ENCODE measurements around the gene VMA21.
A peak's percentile ranks its signal among the peaks of the same experiment; 100 is the strongest.

VMA21 gene, protein sequence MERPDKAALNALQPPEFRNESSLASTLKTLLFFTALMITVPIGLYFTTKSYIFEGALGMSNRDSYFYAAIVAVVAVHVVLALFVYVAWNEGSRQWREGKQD

DNA sequence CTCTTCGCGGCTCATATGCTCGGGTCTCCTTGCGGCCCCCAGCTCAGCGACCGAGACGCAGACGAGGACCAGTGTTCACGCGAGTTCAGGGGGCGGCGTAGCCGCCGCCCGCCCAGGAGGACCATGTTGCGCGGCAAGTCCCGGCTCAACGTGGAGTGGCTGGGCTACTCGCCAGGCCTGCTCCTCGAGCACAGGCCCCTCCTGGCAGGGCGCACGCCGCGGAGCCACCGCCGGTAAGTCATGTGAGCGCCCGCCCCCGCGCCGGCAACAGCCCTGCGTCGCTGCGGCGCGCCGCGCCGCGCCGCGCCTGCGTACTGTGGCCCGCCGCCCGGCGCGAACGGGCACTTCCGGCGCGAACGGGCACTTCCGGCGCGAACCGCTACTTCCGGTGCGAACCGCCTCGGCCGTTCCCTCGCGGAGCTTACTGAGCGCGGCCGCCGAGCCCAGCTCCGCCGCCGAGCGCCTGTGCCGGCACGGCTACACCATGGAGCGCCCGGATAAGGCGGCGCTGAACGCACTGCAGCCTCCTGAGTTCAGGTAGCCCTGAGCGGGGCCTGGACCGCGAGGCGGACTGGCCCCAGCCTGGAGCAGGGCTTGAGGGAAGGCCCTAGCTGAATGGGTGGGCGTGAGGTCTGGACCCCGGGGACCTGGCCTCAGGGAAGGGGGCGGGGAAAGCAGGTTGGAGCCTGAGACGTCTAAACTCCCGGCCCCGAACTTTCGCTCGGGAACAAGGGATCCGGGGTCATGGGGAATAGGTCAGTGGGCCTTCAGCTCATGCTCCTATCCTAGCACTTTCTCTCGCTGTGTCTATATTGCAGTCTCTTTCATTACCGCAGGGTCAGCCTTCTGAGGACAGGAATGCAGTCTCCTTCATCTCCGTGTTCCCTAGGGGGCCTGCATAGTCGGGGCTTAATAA lies at the start of gene VMA21:
Gene VMA21, plus strand, starts transcription at position 382 of the 916 bp plus-strand sequence. Its CDS starts 103 bp downstream, at position 485.
- DNase-seq, result peak; percentile 77

DNA sequence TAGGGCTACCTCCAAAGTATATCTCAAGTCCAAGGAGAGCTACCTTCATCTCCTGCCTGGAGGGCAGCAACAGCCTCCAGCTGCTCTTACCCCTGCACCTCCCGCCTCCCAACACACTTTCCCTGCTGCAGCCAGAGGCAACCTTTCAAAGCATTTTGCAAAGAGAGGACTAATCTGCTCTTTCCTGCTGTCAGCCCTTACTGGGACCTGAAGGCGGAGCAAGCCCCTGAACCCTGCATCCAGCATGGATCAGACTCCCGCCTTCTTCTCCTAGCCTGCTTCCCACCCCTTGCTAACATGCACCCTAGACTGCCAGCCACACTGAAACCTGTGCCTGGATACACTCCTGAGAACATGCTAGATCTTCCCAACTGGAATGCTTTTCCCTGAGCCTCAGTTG lies 37.7 kb upstream of the VMA21 start:
- DNase-seq, result no peak

DNA sequence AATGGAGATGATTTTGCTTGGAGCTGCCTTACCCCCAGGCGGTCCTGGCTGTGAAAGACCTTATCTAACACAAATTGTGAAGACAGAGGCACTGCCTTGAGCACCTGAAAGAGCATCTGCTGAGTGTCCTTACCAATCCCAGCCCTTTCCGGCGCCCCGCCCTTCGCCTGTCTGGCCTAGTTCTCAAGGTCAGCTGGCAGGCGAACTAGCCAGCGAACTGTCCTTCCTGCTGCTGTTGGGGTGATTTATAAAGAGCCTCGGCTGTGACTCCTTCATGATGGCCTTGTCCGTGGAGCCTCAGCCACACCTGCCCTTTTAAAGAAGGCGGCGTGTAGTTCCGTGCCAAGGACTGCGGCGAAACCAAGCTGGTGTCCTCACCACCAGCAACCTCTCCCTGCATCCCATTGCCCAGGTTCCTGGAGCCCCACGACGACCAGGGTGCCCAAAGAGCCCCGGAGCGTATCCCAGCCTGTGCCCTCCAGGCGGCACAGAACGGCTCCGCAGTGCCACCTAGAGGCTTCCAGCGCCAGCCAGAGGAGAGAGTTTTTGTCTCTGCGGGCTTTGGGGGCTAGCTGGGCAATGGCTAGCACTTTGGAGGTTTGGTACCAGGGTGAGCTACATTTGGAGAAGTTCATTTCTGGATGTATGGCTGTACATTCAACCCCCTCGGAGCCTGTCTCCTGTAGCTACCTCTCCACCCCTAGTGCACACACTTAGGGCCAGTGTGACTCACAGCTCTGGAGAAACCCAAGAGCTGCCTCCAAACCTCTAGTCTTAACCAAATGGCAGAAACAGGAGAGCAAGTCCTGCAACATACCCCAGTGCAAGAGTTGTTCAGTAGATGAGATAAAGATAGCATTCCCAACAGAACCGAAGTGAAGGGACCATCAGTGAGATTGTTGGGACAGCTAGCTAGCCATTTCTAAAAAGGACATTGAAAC lies 36.8 kb upstream of the VMA21 start:
- DNase-seq, result peak; percentile 38

DNA sequence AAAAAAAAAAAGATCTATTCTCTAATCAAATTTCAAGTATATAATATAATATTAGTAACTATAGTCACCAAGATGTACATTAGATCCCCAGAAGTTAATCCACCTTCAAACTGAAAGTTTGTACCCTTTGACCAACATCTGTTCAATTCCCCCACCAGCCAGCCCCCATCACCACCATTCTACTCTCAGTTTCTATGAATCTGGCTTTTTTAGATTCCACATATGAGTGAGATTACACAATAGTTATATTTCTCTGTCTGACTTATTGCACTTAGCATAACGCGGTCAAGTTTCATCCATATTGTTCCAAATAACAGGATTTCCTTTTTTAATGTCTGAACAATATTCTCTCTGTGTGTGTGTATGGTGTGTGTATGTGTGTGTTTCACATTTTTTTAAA lies 33.7 kb upstream of the VMA21 start:
- no peak for DNase-seq

DNA sequence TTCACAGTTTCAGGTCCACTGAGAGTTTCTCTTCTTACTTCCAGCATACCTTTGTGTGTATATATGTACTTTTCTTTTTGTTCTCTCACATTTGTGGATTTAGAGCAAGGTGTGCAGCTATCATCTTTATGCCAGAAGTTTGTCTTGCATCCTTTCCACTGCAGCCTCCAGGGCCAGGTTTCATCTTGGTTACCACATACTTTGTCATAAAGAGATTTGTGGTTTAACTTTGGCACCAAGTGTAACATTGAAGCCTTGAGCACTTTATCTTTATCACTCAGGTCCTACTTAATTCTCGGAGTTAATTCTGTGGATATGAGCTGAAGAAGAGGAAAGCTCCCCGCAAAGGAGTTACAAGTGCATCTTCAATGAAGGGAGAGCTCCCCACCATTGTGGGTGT lies 31.4 kb upstream of the VMA21 start:
- no peak for DNase-seq

DNA sequence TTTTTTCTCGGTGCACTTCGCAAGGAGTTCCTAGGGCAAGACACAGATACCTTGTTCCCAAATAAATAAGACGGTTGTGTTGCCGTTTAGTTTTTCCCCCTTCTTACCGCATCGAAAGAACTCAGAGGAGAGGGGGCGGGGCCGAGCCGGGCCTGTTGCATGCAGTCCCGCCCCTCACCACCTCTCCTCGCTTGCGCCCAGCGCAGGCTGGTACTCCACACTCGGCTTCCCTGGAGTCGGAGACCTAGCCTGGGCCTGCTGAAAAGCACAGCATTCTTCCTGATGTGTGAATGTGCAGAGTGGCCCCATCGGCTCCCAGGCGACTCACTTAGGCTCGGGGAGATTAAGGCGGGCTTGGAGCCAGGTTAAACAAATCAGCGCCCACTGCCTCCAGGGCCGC lies 26.1 kb upstream of the VMA21 start:
- no peak for DNase-seq

DNA sequence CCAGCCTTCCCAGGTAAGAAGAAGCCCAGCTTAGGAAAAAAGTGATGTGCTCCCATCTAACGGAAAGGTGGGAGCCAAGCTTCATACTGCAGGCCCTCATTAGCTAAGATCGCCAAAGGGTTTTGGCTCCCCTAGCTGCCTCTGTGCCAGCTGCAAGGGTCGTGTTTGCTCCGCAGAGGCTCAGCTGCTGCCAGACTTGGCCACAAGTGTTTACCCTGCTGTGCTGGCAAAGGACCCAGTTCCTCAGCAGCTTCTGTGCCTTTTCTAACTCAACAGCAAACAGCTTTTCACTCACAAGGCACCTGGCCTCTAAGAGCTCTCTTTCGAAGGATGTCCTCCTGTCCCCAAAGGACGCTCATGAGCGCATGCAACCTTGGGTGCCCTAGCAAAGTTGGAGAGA lies 12.2 kb upstream of the VMA21 start:
- DNase-seq, result no peak

DNA sequence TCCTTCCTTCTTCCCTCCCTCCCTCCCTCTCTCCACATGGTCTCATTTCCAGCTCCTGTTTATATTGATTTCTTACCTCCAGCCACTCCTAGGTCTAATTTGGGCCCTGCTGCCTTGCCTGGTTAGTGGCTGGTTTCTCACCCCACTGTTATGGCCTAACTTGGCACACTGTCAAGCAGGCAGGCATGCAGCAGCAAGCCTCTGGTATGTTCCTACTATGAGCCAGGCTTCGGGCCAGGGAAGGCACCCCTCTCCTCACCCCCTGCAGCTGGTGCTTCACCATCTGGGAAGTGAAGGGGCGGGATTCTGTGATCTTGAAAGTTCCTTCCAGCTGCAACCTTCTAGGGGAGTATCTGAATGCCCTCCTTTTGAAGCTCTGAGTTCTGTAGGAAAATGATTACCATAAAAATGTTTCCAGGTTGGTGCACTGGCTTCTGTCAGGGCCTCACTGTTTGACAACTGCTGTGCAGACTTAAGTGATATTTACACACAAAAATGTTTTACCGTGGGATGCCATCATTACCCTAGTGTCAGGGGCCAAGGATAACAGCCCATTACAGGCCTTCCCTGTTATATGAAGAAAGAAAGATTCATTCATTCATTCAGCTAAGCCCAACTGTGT lies 10.1 kb upstream of the VMA21 start:
- no peak for DNase-seq

DNA sequence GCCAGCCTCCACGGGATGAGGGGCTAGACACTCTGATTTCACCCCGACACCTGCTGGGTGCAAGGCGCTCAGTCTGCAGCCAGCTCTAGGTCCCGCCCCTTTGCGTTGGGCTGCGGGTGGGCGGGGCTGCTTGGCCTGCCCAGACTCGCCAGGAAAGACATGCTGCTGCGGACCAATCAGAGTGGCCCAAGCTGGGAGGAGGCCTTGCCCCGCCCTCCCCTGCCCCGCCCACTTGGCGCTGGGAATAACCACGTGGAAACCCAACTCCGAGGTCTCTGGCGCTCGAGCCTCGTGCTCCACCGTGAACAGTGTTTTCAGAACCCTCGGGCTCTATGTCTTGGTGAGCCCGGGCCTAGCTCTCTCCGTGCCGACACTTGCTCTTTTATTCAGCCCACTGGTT lies 5.3 kb upstream of the VMA21 start:
- DNase-seq, result no peak

DNA sequence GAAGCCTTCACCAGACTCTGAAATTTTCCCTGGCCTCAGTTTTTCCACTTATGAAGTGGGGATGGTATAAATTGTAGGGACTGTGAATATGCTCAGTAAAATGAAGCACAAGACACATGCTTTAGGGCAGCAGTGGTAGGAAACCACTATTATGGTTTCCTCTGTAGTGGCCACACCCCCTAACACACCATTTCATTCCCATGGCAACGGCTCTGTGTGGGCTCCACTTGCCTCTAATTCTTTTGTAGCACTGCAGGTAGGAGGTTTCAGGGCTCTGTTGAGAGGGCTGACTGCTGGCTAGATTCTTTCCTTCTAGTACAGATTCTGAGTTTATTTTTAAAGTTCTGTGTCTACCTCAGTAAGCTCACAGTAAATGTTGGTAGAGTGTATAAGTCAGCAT lies 3.5 kb upstream of the VMA21 start:
- DNase-seq, result peak; percentile 64

DNA sequence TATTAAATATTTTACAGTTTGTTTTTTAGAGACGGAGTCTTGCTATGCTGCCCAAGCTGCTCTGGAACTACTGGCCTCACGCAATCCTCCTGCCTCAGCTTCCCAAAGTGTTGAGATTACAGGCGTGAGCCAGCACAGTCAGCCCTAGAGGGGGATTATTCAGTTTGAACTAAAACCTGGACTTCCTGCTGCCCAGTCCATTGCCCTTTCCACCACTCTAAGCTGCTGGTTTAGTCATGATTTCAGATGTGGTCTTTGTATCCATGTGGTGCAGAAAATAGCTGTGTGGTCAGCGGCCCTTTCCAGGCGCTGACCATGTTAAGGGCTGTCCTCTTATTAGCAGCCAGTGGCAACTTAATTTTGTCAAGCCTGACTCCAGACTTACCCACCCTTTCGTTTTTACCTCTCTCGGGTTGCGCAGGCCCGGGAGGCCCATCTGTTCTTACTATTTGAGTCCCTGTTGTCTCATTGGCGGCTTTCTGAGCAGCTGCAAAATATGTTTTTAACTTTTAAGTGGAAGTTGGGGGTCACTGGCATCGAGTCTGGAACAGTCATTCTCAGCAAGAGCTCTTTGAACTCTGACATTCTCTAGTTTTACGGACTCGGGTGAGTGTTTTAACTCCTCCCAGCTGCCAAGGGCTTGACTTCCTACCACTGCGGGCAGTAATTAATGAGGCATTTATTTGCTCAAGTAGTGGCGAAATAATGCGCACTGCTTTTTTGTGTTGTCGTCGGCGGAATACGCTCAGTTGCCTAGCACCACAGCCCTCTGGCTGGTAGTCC lies 773 bp upstream of the VMA21 start:
- DNase-seq, result peak; percentile 18

DNA sequence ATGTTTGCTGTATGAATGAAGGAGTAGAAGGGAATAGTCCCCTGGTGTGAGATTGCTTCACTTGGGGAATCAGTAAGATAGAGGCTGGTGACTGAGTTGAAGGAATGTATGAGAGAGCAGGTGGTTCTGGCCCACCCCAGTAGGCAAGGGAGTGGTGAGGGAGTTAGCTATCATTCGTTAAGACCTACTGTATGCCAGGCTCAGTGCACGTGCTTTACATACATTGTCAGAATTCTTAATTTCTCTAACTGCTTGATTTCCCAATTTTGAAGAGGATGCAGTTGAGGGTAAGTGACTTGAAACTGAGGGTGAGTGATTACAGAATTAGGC lies 700 bp downstream of the VMA21 start:
- DNase-seq, result peak; percentile 1

DNA sequence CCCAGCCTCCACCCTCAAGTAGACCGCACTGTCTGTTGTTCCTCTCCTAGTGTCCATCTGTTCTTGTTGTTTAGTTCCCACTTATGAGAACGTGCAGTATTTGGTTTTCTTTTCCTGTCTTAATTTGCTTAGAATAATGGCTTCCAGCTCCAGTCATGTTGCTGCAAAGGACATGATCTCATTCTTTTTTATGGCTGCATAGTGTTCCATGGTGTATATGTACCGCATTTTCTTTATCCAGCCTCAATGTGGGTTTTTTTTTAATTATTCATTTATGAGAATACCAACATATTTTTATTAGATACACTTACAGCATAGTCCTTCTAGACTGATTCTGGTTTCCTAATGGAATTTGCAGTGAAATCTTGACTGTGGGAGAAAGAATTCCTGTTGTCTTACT lies 1.3 kb downstream of the VMA21 start:
- DNase-seq, result no peak

DNA sequence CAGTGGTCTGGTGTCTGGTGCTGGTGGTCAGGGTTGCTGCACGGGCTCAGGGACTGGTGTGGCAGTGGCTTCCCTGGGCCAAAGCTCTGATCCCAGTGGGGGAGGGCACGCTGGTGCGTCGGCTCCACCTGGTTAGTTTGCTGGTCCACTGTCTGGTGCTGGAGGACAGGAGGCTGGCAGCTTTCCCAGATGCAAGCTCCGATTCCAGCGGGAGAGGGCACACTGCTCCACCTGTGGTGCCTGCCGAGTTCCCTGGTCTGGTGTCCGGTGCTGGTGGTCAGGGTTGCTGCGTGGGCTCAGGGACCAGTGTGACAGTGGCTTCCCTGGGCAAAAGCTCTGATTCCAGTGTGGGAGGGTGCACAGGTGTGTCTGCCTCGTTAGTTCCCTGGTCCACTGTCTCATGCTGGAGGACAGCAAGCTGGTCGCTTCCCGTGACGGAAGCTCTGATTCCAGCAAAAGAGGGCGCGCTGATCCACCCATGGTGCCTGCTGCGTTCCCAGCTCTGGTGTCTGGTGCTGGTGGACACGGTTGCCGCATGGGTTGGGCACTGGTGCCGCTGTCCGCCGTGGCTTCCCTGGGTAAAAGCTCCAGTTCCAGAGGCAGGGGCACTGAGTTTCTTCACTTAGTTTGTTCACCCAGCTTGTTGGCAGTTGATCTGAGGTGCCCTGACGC lies 5.8 kb downstream of the VMA21 start:
- no peak for DNase-seq

DNA sequence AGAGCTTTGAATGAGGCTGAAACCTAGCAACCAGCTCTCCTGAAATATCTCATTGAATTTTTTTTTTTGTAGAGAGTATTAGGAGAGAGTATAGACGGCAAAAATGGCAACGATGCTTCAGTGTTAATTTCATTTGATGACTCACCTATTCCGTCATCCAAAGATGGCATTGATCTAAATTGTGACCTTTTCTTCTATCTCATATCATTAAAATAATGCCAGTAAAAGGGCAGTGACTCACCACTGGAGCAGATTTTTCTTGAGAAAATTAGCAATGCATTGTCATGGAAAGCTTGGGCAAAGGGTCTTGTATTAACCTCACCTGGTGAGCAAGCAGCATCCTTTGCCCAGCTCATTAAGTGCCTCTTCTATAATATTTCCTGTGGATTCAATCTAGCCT lies 19.6 kb downstream of the VMA21 start:
- DNase-seq, result no peak

DNA sequence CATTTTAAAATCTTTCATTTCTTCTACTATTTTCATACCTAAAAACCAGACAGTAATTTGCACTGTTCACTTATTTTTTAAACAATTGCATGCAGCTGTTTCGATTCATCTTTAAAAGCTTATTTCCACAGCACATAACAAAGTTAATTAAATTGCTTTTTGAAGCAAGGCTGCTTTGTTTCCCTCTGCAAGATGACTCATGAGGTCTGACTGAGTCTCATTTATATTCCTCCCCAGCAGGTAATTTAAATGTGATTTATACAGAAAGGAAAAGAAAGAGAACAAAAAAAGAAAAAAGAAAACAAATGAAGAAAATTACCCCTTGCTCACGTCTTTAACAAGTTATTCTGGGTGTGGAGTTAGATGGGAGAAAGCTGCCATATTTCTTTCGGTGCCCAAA lies 22.8 kb downstream of the VMA21 start:
- DNase-seq, result no peak

DNA sequence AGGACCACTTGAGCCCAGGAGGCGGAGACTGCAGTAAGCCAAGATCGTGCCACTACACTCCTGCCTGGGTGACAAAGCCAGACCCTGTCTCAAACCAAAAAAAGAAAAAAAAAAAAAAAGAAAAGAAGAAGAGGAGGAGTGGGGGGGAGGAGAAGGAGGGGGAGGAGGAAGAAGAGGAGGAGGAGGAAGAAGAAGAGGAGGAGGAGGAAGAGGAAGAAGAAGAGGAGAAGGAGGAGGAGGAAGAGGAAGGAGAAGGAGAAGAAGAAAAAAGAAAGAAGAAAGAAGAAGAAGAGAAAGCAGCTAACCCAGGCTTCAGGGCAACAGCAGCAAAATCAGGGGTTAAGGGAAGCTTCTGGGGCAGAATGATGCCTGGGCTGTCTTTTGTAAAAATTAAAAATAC lies 27.5 kb downstream of the VMA21 start:
- no peak for DNase-seq

DNA sequence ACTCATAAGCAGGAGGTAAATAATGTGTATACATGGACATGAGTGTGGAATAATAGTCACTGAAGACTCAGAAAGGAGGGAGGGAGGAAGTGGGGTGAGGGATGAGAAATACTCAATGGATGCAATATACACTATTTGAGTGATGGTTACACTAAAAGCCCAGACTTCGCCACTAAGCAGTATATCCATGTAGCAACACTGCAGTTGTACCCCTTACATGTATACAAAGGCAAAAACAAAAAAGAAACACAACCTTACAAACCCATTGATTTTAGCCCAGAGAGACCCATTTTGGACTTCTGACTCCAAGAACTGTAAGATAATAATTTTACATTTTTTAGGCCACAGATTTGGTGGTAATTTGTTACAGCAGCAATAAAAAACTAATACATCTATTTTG lies 51.5 kb downstream of the VMA21 start:
- DNase-seq, result no peak

DNA sequence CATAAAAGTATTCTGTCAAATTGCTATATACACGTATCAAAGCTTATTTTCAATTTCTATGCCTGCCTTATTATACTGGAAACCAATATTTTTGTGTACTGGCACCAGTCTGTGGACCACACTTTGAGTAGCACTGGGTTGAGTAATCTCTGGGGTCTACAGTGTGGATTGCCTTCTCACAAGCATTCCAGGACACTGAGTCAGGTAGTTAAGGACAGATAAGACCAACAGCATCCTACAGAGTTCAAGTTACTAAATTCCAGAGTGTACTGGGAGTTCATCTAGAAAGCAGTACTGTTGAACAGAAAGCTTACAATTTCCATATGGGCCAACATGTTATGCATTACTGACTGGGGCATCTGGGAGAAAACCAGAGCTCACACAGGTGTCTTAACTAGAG lies 61.8 kb downstream of the VMA21 start:
- DNase-seq, result no peak

Data from activated CD4-positive, alpha-beta T cell treated with anti-CD3 and anti-CD28 coated beads, Interleukin-2, amount 50 U/mL, for 16 hours (primary cell).